G401.6 (cell line): ENCODE measurements around the gene EFCAB6.

Source experiments
- FAIRE-seq: peaks from 2 replicates; lab custom pipeline; 2012; peaks lifted over from hg19 to GRCh38; lab: Jason Lieb, UNC

The EFCAB6 gene

GRCh38 chr22:43570531-43571165 lies 241.5 kb downstream of the EFCAB6 start:
- FAIRE-seq: no peak

GRCh38 chr22:43569111-43569510 lies 243.0 kb downstream of the EFCAB6 start:
- no peak for FAIRE-seq

GRCh38 chr22:43567691-43568324 lies 244.3 kb downstream of the EFCAB6 start:
- FAIRE-seq: no peak

GRCh38 chr22:43566561-43567332 lies 245.4 kb downstream of the EFCAB6 start:
- FAIRE-seq: no peak

GRCh38 chr22:43566021-43566420 lies 246.1 kb downstream of the EFCAB6 start:
- no peak for FAIRE-seq

GRCh38 chr22:43564859-43565258 lies 247.2 kb downstream of the EFCAB6 start:
- FAIRE-seq: no peak

- FAIRE-seq: no peak
These were observed 248.5 kb downstream of the EFCAB6 start for GRCh38 chr22:43563571-43563970.

- FAIRE-seq: no peak
These were observed 249.3 kb downstream of the EFCAB6 start for GRCh38 chr22:43562843-43563242.

GRCh38 chr22:43561415-43562178 lies 250.5 kb downstream of the EFCAB6 start:
- no peak for FAIRE-seq

GRCh38 chr22:43560651-43561050 lies 251.5 kb downstream of the EFCAB6 start:
- no peak for FAIRE-seq

- no peak for FAIRE-seq
These were observed 256.3 kb downstream of the EFCAB6 start for GRCh38 chr22:43555561-43556515.

- FAIRE-seq: no peak
These were observed 257.3 kb downstream of the EFCAB6 start for GRCh38 chr22:43554694-43555365.

GRCh38 chr22:43554259-43554636 lies 257.9 kb downstream of the EFCAB6 start:
- no peak for FAIRE-seq

- FAIRE-seq: no peak
These were observed 258.4 kb downstream of the EFCAB6 start for GRCh38 chr22:43553451-43554258.

- no peak for FAIRE-seq
These were observed 261.4 kb downstream of the EFCAB6 start for GRCh38 chr22:43550672-43551071.

- FAIRE-seq: no peak
These were observed 262.0 kb downstream of the EFCAB6 start for GRCh38 chr22:43550024-43550620.

- FAIRE-seq: no peak
These were observed 265.9 kb downstream of the EFCAB6 start for GRCh38 chr22:43546186-43546585.

- FAIRE-seq: no peak
These were observed 267.8 kb downstream of the EFCAB6 start for GRCh38 chr22:43544289-43544673.

- FAIRE-seq: no peak
These were observed 268.4 kb downstream of the EFCAB6 start for GRCh38 chr22:43543522-43544288.
